Kidney epithelial cell (primary cell): ENCODE data around the gene TBRG4. TPM values are rescaled to one million over a fixed set of nuclear protein-coding genes. Genes with fewer than 3 reads are reported as not detected.

Source experiments
- DNase-seq: peaks from one replicate; pipeline ENCODE4 v3.0.0-alpha.2; 2010; ENCODE audit warnings: low read depth
- H3K27me3 ChIP-seq: 2 replicates; pipeline ENCODE4 v1.6.0; 2011; ENCODE audit warnings: low read length; ENCODE audit not compliant: control insufficient read depth, insufficient read depth
- H3K36me3 ChIP-seq: 2 replicates; pipeline ENCODE4 v1.5.1; 2011; ENCODE audit warnings: low read length; ENCODE audit not compliant: control insufficient read depth, insufficient read depth
- H3K4me3 ChIP-seq: 2 replicates; pipeline ENCODE4 v1.5.1; 2011; ENCODE audit warnings: low read depth, mild to moderate bottlenecking, control low read depth, low read length
- CTCF ChIP-seq: IDR thresholded peaks from 2 replicates; pipeline ENCODE4 v1.5.1; 2011; ENCODE audit warnings: mild to moderate bottlenecking, moderate library complexity, low read length, control low read depth, inconsistent platforms; ENCODE audit not compliant: insufficient read depth, poor library complexity, severe bottlenecking
- total RNA-seq: library from RNA; depleted of rRNA; stranded (reverse); fragments of >200 nt; gene quantifications from 2 replicates; pipeline ENCODE4 v1.2.3, GENCODE V29; 2015

TBRG4 gene
- total RNA-seq, 1 donor from 2014 or later = 71.7 TPM

GRCh38 chr7:45108863-45109262, 2.6 kb downstream of the TBRG4 start:
- TF ChIP-seq CTCF = no peak
- H3K4me3 ChIP-seq = no peak overlapping the region
- no peaks in the 10 kb centered on the region for H3K27me3 ChIP-seq
- peaks cover 9% of the 10 kb centered on the region for H3K36me3 ChIP-seq
- no peak for DNase-seq

- H3K27me3 ChIP-seq = no peaks in the 10 kb centered on the region
- DNase-seq = no peak
- peaks cover 9% of the 10 kb centered on the region for H3K36me3 ChIP-seq
- H3K4me3 ChIP-seq = no peak overlapping the region
- no peak for TF ChIP-seq CTCF
Measured at GRCh38 chr7:45107356-45107755, 4.1 kb downstream of the TBRG4 start.

- Histone ChIP-seq H3K36me3 (peaks cover 11% of the 10 kb centered on the region), H3K27me3 (no peaks in the 10 kb centered on the region), H3K4me3 (no peak overlapping the region)
- no peak for DNase-seq
- TF ChIP-seq CTCF = no peak
Measured at GRCh38 chr7:45106820-45107219, 4.7 kb downstream of the TBRG4 start.

- DNase-seq = no peak
- no peak for TF ChIP-seq CTCF
- peaks cover 13% of the 10 kb centered on the region for H3K36me3 ChIP-seq
- no peaks in the 10 kb centered on the region for H3K27me3 ChIP-seq
- no peak overlapping the region for H3K4me3 ChIP-seq
Measured at GRCh38 chr7:45105588-45106188, 5.8 kb downstream of the TBRG4 start.

- no peak overlapping the region for H3K4me3 ChIP-seq
- no peak for DNase-seq
- peaks cover 13% of the 10 kb centered on the region for H3K36me3 ChIP-seq
- no peak for TF ChIP-seq CTCF
- H3K27me3 ChIP-seq = no peaks in the 10 kb centered on the region
Measured at GRCh38 chr7:45104844-45105587, 6.5 kb downstream of the TBRG4 start.
